ENCODE data around the gene AP1B1. TPM values are rescaled to one million over a fixed set of nuclear protein-coding genes. Genes with fewer than 3 reads are reported as not detected.

Gene AP1B1
- total RNA-seq, 1 donor, result 37.3 TPM

DNA sequence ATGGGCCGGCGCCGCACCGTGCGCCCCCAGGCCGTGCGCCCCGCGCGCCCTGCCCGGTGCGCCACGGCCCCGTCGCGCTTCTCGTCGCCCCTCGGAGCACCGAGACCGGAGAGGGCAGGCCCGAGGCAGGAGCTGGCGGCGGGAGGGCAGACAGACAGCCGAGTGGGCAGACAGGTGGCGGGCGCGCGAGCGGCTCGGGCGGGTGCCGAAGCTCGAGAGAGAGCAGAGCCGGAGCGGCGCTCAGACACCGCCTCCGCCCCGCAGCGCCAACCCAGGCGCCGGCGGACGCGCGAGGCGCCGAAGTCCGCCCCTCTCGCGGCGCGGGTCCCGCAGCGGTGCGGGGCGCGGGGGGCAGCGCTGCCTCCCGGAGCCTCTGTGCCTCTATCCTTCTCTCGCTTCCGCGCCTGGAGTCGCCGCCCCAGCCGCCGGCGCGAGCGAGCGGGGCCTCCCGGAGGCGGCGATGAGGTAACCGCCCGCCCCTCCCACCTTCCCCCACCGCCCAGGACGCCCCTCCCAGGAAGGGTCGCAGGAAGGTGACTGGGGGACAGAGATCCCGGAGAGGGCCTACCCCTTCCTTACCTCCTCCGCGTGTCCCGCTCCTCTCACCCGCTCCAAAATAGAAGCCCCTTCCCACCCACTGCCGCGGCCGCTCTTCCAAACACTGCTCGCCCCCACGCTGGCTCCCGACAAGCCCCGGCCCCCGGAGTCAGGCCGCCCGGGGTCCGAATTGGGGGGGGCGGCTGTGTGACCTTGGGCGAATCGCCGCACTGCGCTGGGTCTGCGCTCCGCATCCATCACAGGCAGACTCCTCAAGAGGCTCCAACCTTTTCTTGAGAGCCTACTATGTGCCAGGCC is 72.9 kb downstream of the AP1B1 start, which contains the start of gene RASL10A:
Gene RASL10A (minus strand): TSS at position 412 of the 855 bp plus-strand sequence. CDS start 451 bp downstream, outside the sequence.
- Histone ChIP-seq H4K20me1 (ENCODE audit: insufficient read depth, low read length) (peaks cover 10% of the 10 kb centered on the region), H3K79me2 (ENCODE audit: insufficient read depth, low read length) (peaks cover 3% of the 10 kb centered on the region), H3K4me3 (ENCODE audit: insufficient read depth, low read length) (no peak within 1 kb of the TSS), H3K4me1 (ENCODE audit: insufficient read depth, low read length) (peaks cover 13% of the 10 kb centered on the region), H2AFZ (ENCODE audit: low read length) (no peak within 1 kb of the TSS), H3K4me2 (ENCODE audit: insufficient read depth, low read length) (no peak within 1 kb of the TSS), H3K27ac (ENCODE audit: low read depth, low read length) (no peak within 1 kb of the TSS), H3K9me3 (ENCODE audit: low read depth, low read length) (no peaks in the 10 kb centered on the region), H3K36me3 (ENCODE audit: insufficient read depth, low read length) (no peaks in the 10 kb centered on the region), H3K27me3 (ENCODE audit: insufficient read depth, low read length) (peaks cover 41% of the 10 kb centered on the region)
- TF ChIP-seq, protein P1, sequence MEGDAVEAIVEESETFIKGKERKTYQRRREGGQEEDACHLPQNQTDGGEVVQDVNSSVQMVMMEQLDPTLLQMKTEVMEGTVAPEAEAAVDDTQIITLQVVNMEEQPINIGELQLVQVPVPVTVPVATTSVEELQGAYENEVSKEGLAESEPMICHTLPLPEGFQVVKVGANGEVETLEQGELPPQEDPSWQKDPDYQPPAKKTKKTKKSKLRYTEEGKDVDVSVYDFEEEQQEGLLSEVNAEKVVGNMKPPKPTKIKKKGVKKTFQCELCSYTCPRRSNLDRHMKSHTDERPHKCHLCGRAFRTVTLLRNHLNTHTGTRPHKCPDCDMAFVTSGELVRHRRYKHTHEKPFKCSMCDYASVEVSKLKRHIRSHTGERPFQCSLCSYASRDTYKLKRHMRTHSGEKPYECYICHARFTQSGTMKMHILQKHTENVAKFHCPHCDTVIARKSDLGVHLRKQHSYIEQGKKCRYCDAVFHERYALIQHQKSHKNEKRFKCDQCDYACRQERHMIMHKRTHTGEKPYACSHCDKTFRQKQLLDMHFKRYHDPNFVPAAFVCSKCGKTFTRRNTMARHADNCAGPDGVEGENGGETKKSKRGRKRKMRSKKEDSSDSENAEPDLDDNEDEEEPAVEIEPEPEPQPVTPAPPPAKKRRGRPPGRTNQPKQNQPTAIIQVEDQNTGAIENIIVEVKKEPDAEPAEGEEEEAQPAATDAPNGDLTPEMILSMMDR (IDR thresholded peaks at IDR 0.05; ENCODE audit: extremely low read depth, low read depth, low read length), result no peak
- DNase-seq (ENCODE audit: insufficient read length, low spot score, missing footprints), result peak; percentile 90

DNA sequence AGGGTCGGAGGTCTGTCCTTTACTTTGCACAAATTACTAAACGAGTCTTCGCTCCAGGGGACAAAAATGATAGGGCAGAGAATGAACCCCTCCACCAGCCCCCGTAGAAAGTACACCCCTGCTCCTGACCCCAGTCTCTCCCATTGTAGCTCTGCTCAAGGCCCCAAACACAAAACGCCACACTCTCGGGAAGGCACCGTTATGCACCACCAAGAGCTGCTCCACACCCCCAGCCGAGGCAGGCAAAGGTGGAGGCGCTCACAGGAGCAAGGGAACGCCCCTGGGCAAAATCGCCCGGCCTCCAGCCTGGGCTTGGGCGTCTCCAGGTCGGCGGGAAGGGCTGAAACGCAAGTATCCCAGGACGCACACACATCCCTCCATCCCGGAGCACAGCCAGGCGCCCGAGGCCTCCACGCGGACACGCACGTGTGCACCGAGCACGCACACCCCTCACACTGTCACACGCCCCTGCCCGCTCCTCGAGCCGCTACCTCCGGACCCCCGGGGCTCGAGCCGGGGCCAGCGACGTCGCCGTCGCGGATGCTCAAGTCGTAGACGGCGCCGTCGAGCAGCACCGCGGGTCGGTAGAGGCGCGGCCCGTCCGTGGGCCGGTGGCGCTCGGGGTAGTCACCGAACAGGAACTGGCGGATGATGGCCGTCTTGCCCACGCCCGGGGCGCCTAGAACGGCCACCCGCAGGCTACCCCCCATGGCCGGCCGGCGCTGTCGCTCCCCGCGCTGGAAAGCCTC is 73.7 kb downstream of the AP1B1 start:
- TF ChIP-seq, protein P1 (IDR thresholded peaks at IDR 0.05; ENCODE audit: extremely low read depth, low read depth, low read length), result no peak
- DNase-seq (ENCODE audit: insufficient read length, low spot score, missing footprints), result peak; percentile 85
- Histone ChIP-seq H3K9me3 (ENCODE audit: low read depth, low read length) (no peaks in the 10 kb centered on the region), H3K4me1 (ENCODE audit: insufficient read depth, low read length) (peaks cover 15% of the 10 kb centered on the region), H3K4me2 (ENCODE audit: insufficient read depth, low read length) (no peak overlapping the region), H3K4me3 (ENCODE audit: insufficient read depth, low read length) (no peak overlapping the region), H3K27ac (ENCODE audit: low read depth, low read length) (no peak overlapping the region), H3K79me2 (ENCODE audit: insufficient read depth, low read length) (peaks cover 7% of the 10 kb centered on the region), H3K36me3 (ENCODE audit: insufficient read depth, low read length) (no peaks in the 10 kb centered on the region), H3K27me3 (ENCODE audit: insufficient read depth, low read length) (peaks cover 41% of the 10 kb centered on the region), H2AFZ (ENCODE audit: low read length) (no peak overlapping the region), H4K20me1 (ENCODE audit: insufficient read depth, low read length) (peaks cover 13% of the 10 kb centered on the region)

DNA sequence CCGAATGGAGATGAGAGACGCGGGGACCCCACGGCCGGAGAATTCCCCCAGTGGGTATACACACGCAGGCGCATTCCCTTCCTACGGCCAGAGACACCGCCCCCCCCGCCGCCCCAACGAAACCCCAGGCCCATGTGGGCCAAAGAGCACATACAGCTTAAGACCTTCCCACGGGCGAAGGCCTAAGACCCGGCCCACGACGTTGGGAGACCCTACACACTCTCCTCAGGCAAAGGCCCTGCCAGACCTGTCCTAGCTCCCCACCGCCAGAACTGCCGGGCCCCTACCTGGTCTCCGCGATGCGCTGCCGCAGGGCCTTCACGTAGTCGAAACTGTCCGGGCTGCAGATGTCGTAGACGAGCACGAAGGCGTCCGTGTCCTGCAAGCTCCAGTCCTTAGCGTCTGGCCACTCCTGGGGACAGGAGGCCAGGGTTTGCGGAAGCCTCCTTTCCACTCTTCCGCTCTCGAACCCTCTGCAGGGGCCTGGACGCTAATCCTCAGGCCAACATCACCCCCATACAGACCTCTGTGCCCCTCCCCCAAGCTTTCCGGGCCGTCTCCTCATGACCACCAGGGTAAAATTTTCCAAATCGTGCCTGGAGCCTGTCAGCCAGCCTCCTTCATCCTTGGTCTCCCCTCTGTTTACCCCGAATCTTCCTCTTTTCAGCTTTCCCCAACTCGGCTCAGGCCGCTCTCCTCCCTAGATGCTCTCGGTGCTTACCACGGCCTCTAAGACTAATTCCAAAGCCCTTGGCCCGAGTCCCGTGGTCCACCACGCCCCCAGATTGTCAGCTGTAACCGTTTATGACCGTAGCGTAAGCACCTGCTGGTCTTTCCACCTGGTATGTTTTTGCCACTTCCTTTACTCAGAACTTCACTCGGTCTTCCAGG is 74.5 kb downstream of the AP1B1 start:
- Histone ChIP-seq H3K4me3 (ENCODE audit: insufficient read depth, low read length) (no peak overlapping the region), H3K79me2 (ENCODE audit: insufficient read depth, low read length) (peaks cover 15% of the 10 kb centered on the region), H3K4me1 (ENCODE audit: insufficient read depth, low read length) (peaks cover 21% of the 10 kb centered on the region), H3K27me3 (ENCODE audit: insufficient read depth, low read length) (peaks cover 41% of the 10 kb centered on the region), H3K4me2 (ENCODE audit: insufficient read depth, low read length) (no peak overlapping the region), H3K9me3 (ENCODE audit: low read depth, low read length) (no peaks in the 10 kb centered on the region), H3K36me3 (ENCODE audit: insufficient read depth, low read length) (no peaks in the 10 kb centered on the region), H3K27ac (ENCODE audit: low read depth, low read length) (no peak overlapping the region), H4K20me1 (ENCODE audit: insufficient read depth, low read length) (peaks cover 18% of the 10 kb centered on the region), H2AFZ (ENCODE audit: low read length) (no peak overlapping the region)
- peak; percentile 88 for DNase-seq (ENCODE audit: insufficient read length, low spot score, missing footprints)
- TF ChIP-seq, protein P1 (IDR thresholded peaks at IDR 0.05; ENCODE audit: extremely low read depth, low read depth, low read length), result no peak

All from osteoblast (primary cell).